Hepatocyte (in vitro differentiated cells): ENCODE data around the gene RPS15. TPM values are rescaled to one million over a fixed set of nuclear protein-coding genes. Genes with fewer than 3 reads are reported as not detected.

Experiments
- DNase-seq: peaks from one replicate; pipeline ENCODE4 v3.0.0-alpha.2; 2016; ENCODE audit warnings: low spot score
- H2AFZ ChIP-seq: fragments of 200-600 bp; sonication (generic); 2 replicates; pipeline ENCODE4 v1.6.0; 2016; ENCODE audit warnings: antibody characterized with exemption, mild to moderate bottlenecking
- H3K27ac ChIP-seq: fragments of 200-600 bp; sonication (generic); 2 replicates; pipeline ENCODE4 v1.5.1; 2016; ENCODE audit warnings: mild to moderate bottlenecking
- H3K27me3 ChIP-seq: fragments of 200-600 bp; sonication (generic); 2 replicates; pipeline ENCODE4 v1.6.1; 2016
- H3K36me3 ChIP-seq: fragments of 200-600 bp; sonication (generic); replicated peaks from 2 replicates; pipeline ENCODE4 v1.5.1; 2016; ENCODE audit warnings: low read depth; ENCODE audit not compliant: insufficient read depth
- H3K4me1 ChIP-seq: fragments of 200-600 bp; sonication (generic); 2 replicates; pipeline ENCODE4 v1.5.1; 2016; ENCODE audit warnings: mild to moderate bottlenecking, moderate library complexity; ENCODE audit not compliant: insufficient read depth
- H3K4me2 ChIP-seq: fragments of 200-600 bp; sonication (generic); 2 replicates; pipeline ENCODE4 v1.6.0; 2016
- H3K4me3 ChIP-seq: fragments of 200-600 bp; sonication (generic); 2 replicates; pipeline ENCODE4 v1.5.1; 2016; ENCODE audit warnings: mild to moderate bottlenecking
- H3K79me2 ChIP-seq: fragments of 200-600 bp; sonication (generic); 2 replicates; pipeline ENCODE4 v1.6.0; 2017; ENCODE audit warnings: mild to moderate bottlenecking
- H3K9me2 ChIP-seq: fragments of 200-600 bp; sonication (generic); replicated peaks from 2 replicates; pipeline ENCODE4 v1.6.0; 2017; ENCODE audit warnings: mild to moderate bottlenecking; ENCODE audit not compliant: insufficient read depth
- H3K9me3 ChIP-seq: fragments of 200-600 bp; sonication (generic); 2 replicates; pipeline ENCODE4 v1.5.1; 2016; ENCODE audit warnings: low read depth, mild to moderate bottlenecking
- H4K20me1 ChIP-seq: fragments of 200-600 bp; sonication (generic); 2 replicates; pipeline ENCODE4 v1.6.0; 2016; ENCODE audit warnings: mild to moderate bottlenecking; ENCODE audit not compliant: insufficient read depth, poor library complexity, severe bottlenecking
- EZH2 ChIP-seq: fragments of 200-600 bp; sonication (generic); IDR thresholded peaks from 2 replicates; pipeline ENCODE4 v1.6.1; 2016; ENCODE audit warnings: antibody characterized with exemption, mild to moderate bottlenecking, borderline replicate concordance
- EZH2phosphoT487 ChIP-seq: fragments of 200-600 bp; sonication (generic); IDR thresholded peaks from one replicate; pipeline ENCODE4 v1.6.1; 2018; ENCODE audit warnings: antibody characterized with exemption, mild to moderate bottlenecking, low read depth, moderate library complexity; ENCODE audit not compliant: unreplicated experiment, severe bottlenecking
- WGBS: methylation state at CpG from one replicate; pipeline ENCODE4 v1.1.6; 2016; ENCODE audit warnings: low lambda C conversion rate; ENCODE audit errors: missing lambda C conversion rate; 5-methylcytosine and 5-hydroxymethylcytosine counted together
- polyA plus RNA-seq: library from polyadenylated mRNA; unstranded; fragments of >200 nt; fragmentation: Nextera tagmentation; extraction: Ambion mirVana; gene quantifications from 2 replicates; pipeline ENCODE4 v1.2.1, GENCODE V29; 2016
- total RNA-seq: library from RNA; depleted of rRNA; stranded (reverse); fragments of >200 nt; gene quantifications from 2 replicates; pipeline ENCODE4 v1.2.3, GENCODE V29; 2014
- TF ChIP-seq, protein P1 (sequence below): fragments of 200-600 bp; sonication (generic); IDR thresholded peaks from 2 replicates; pipeline ENCODE4 v1.5.1; 2016; ENCODE audit warnings: antibody characterized with exemption, mild to moderate bottlenecking; ENCODE audit not compliant: poor library complexity

The RPS15 gene
- total and polyA plus RNA-seq, 2 experiments from 2014 or later = 938 to 1,556 TPM

DNA sequence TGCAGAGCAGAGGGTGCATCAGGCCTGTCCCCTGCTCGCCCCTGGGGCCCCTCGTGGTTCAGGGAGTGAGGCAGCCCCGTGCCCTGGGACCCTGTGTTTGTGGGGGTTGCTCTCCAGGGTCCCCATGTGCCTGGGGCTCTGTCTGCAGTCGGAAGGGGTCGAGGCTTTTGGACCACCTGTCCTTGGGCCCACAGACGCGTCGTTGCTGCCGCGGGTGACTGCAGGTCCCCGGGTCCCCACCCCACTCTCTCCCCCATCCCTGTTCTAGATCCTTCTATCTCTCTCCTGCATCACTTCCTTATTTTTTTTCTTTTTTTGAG lies 50.0 kb downstream of the RPS15 start:
- Histone ChIP-seq H3K9me3 (no peaks in the 10 kb centered on the region), H3K4me1 (peaks cover 15% of the 10 kb centered on the region), H3K4me2 (no peak overlapping the region), H3K4me3 (no peak overlapping the region), H3K36me3 (no peaks in the 10 kb centered on the region), H3K79me2 (peaks cover 10% of the 10 kb centered on the region), H3K27me3 (no peaks in the 10 kb centered on the region), H3K9me2 (no peaks in the 10 kb centered on the region), H3K27ac (no peak overlapping the region), H2AFZ (no peak overlapping the region), H4K20me1 (no peaks in the 10 kb centered on the region)
- 94% methylated on average over 11 of the region's 11 CpGs for WGBS
- TF ChIP-seq EZH2phosphoT487 = no peak
- no peak for TF ChIP-seq EZH2
- TF ChIP-seq, protein P1, sequence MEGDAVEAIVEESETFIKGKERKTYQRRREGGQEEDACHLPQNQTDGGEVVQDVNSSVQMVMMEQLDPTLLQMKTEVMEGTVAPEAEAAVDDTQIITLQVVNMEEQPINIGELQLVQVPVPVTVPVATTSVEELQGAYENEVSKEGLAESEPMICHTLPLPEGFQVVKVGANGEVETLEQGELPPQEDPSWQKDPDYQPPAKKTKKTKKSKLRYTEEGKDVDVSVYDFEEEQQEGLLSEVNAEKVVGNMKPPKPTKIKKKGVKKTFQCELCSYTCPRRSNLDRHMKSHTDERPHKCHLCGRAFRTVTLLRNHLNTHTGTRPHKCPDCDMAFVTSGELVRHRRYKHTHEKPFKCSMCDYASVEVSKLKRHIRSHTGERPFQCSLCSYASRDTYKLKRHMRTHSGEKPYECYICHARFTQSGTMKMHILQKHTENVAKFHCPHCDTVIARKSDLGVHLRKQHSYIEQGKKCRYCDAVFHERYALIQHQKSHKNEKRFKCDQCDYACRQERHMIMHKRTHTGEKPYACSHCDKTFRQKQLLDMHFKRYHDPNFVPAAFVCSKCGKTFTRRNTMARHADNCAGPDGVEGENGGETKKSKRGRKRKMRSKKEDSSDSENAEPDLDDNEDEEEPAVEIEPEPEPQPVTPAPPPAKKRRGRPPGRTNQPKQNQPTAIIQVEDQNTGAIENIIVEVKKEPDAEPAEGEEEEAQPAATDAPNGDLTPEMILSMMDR = no peak
- no peak for DNase-seq

DNA sequence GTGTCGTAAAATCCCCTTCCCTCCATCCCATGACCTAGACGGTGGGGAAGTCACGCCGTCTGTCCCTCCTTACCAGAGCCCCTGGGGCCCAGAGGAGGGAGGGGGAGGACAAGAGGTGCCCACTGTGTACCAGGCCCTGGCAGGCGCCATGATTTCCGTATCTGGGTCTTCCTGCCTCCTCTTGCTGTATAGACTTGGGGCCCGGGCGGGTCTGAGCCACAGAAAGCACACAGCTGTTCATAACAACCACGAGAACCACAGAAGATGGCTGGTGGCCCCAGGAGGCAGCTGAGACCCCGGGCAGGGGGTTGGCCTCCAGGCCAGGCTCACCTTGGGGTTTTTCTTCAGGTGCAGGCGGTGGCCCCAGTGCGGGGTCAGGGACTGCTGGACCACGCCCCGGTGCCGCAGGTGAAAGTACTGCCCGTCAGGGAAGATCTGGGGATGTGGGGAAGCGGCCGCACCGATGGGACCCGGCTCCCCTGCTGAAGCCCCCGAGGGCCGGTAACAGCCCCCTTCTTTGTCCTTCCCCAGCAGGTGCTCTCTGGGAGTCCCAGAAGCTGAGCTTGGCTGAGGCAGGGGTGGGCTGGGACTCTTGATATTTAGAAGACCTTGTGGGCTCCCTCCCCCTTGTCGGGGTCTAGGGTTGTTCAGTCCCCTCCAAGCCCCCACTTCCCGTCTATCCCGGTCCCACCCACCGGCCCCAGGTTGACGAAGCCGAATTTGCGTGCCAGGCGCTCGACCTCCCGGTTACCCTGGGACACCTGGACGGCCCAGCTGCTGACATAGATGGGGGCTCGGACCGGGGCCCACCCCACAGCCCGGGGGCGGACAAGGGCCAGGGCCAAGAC lies 51.5 kb downstream of the RPS15 start:
- Histone ChIP-seq H3K4me2 (peak overlapping the region; percentile 74), H3K79me2 (peaks cover 10% of the 10 kb centered on the region), H3K9me2 (no peaks in the 10 kb centered on the region), H3K4me1 (peaks cover 21% of the 10 kb centered on the region), H3K4me3 (peak overlapping the region; percentile 62), H2AFZ (peak overlapping the region; percentile 44), H3K27me3 (no peaks in the 10 kb centered on the region), H3K36me3 (no peaks in the 10 kb centered on the region), H3K9me3 (no peaks in the 10 kb centered on the region), H4K20me1 (no peaks in the 10 kb centered on the region), H3K27ac (peak overlapping the region; percentile 86)
- TF ChIP-seq EZH2phosphoT487 (no peak), EZH2 (no peak)
- TF ChIP-seq, protein P1 = no peak
- no peak for DNase-seq
- whole genome bisulfite sequencing = 38% methylated on average over 33 of the region's 37 CpGs

Other genes with a start within 250 kb of the RPS15 start
- gene STK11, start 232.6 kb upstream of the RPS15 start, total RNA-seq = 48.9 and 53.3 TPM in 2 replicates
- 73.8 and 76.6 TPM in 2 replicates for gene STK11, start 232.6 kb upstream of the RPS15 start, polyA plus RNA-seq
- gene CBARP, start 200.4 kb upstream of the RPS15 start, total RNA-seq = 1.1 and 4.2 TPM in 2 replicates
- gene CBARP, start 200.4 kb upstream of the RPS15 start, polyA plus RNA-seq = 7.1 and 10.7 TPM in 2 replicates
- 54.0 and 64.1 TPM in 2 replicates for gene ATP5F1D, start 196.6 kb upstream of the RPS15 start, total RNA-seq
- gene ATP5F1D, start 196.6 kb upstream of the RPS15 start, polyA plus RNA-seq = 291 and 297 TPM in 2 replicates
- 28.7 and 30.1 TPM in 2 replicates for gene MIDN, start 189.8 kb upstream of the RPS15 start, total RNA-seq
- 94.6 and 98.4 TPM in 2 replicates for gene MIDN, start 189.8 kb upstream of the RPS15 start, polyA plus RNA-seq
- gene CIRBP, start 169.1 kb upstream of the RPS15 start, total RNA-seq = 212 and 361 TPM in 2 replicates
- gene CIRBP, start 169.1 kb upstream of the RPS15 start, polyA plus RNA-seq = 202 and 261 TPM in 2 replicates
- 25.5 TPM in 2 replicates for gene FAM174C, start 162.9 kb upstream of the RPS15 start, total RNA-seq
- 79.9 and 89.5 TPM in 2 replicates for gene FAM174C, start 162.9 kb upstream of the RPS15 start, polyA plus RNA-seq
- 11.0 and 14.2 TPM in 2 replicates for gene EFNA2, start 152.5 kb upstream of the RPS15 start, total RNA-seq
- gene EFNA2, start 152.5 kb upstream of the RPS15 start, polyA plus RNA-seq = 1.3 and 1.8 TPM in 2 replicates
- gene NDUFS7, start 54.5 kb upstream of the RPS15 start, total RNA-seq = 81.6 and 130 TPM in 2 replicates
- gene NDUFS7, start 54.5 kb upstream of the RPS15 start, polyA plus RNA-seq = 270 and 276 TPM in 2 replicates
- 121 and 122 TPM in 2 replicates for gene GAMT, start 36.9 kb upstream of the RPS15 start, total RNA-seq
- gene GAMT, start 36.9 kb upstream of the RPS15 start, polyA plus RNA-seq = 148 and 170 TPM in 2 replicates
- gene DAZAP1, start 30.8 kb upstream of the RPS15 start, total RNA-seq = 42.4 and 46.8 TPM in 2 replicates
- 35.8 and 37.9 TPM in 2 replicates for gene DAZAP1, start 30.8 kb upstream of the RPS15 start, polyA plus RNA-seq
- 0.24 and 1.2 TPM in 2 replicates for gene APC2, start 11.7 kb downstream of the RPS15 start, total RNA-seq
- 0.36 and 0.40 TPM in 2 replicates for gene APC2, start 11.7 kb downstream of the RPS15 start, polyA plus RNA-seq
- 36.3 and 36.4 TPM in 2 replicates for gene C19orf25, start 40.8 kb downstream of the RPS15 start, total RNA-seq
- gene C19orf25, start 40.8 kb downstream of the RPS15 start, polyA plus RNA-seq = 43.6 and 65.0 TPM in 2 replicates
- gene PCSK4, start 52.0 kb downstream of the RPS15 start, total RNA-seq = 2.8 and 7.7 TPM in 2 replicates
- 9.6 and 16.2 TPM in 2 replicates for gene PCSK4, start 52.0 kb downstream of the RPS15 start, polyA plus RNA-seq
- 80.8 and 88.9 TPM in 2 replicates for gene REEP6, start 52.8 kb downstream of the RPS15 start, total RNA-seq
- 179 and 218 TPM in 2 replicates for gene REEP6, start 52.8 kb downstream of the RPS15 start, polyA plus RNA-seq
- gene ADAMTSL5, start 74.6 kb downstream of the RPS15 start, total RNA-seq = 8.3 and 11.2 TPM in 2 replicates
- 33.6 and 45.5 TPM in 2 replicates for gene ADAMTSL5, start 74.6 kb downstream of the RPS15 start, polyA plus RNA-seq
- not detected in 2 replicates for gene PLK5, start 85.7 kb downstream of the RPS15 start, total RNA-seq
- gene PLK5, start 85.7 kb downstream of the RPS15 start, polyA plus RNA-seq = 0.12 and 0.53 TPM in 2 replicates
- gene MEX3D, start 129.9 kb downstream of the RPS15 start, total RNA-seq = 38.7 and 45.6 TPM in 2 replicates
- gene MEX3D, start 129.9 kb downstream of the RPS15 start, polyA plus RNA-seq = 6.2 and 6.6 TPM in 2 replicates
- gene MBD3, start 154.5 kb downstream of the RPS15 start, total RNA-seq = 84.2 and 84.5 TPM in 2 replicates
- 56.3 and 66.6 TPM in 2 replicates for gene MBD3, start 154.5 kb downstream of the RPS15 start, polyA plus RNA-seq
- 56.6 and 57.6 TPM in 2 replicates for gene UQCR11, start 167.1 kb downstream of the RPS15 start, total RNA-seq
- 672 and 684 TPM in 2 replicates for gene UQCR11, start 167.1 kb downstream of the RPS15 start, polyA plus RNA-seq
- gene TCF3, start 214.2 kb downstream of the RPS15 start, total RNA-seq = 67.9 and 76.7 TPM in 2 replicates
- 93.7 and 125 TPM in 2 replicates for gene TCF3, start 214.2 kb downstream of the RPS15 start, polyA plus RNA-seq